ENCODE measurements around the gene PLAAT4.
"Not testable (repeated sequence)": the region's sequence is repeated elsewhere in the genome, so short reads cannot be mapped to it uniquely, and the experiment has no call there.

PLAAT4 gene

GRCh38 chr11:63511048-63511748 lies 25.4 kb upstream of the PLAAT4 start:
- no peak for DNase-seq

- no peak for DNase-seq
Observed at GRCh38 chr11:63512816-63513215, 23.8 kb upstream of the PLAAT4 start.

GRCh38 chr11:63516109-63516508 lies 20.5 kb upstream of the PLAAT4 start:
- no peak for DNase-seq

- no peak for DNase-seq
Observed at GRCh38 chr11:63517156-63517555, 19.5 kb upstream of the PLAAT4 start.

GRCh38 chr11:63518548-63518947 lies 18.1 kb upstream of the PLAAT4 start:
- no peak for DNase-seq

- no peak for DNase-seq
Observed at GRCh38 chr11:63520606-63521170, 15.9 kb upstream of the PLAAT4 start.

- no peak for DNase-seq
Observed at GRCh38 chr11:63521896-63522295, 14.7 kb upstream of the PLAAT4 start.

- DNase-seq: no peak
Observed at GRCh38 chr11:63523151-63523550, 13.5 kb upstream of the PLAAT4 start.

- no peak for DNase-seq
Observed at GRCh38 chr11:63527667-63528066, 8.9 kb upstream of the PLAAT4 start.

GRCh38 chr11:63528156-63528555 lies 8.5 kb upstream of the PLAAT4 start:
- DNase-seq: not testable (repeated sequence)

GRCh38 chr11:63528729-63529278 lies 7.8 kb upstream of the PLAAT4 start:
- not testable (repeated sequence) for DNase-seq

- not testable (repeated sequence) for DNase-seq
Observed at GRCh38 chr11:63529373-63529772, 7.2 kb upstream of the PLAAT4 start.

GRCh38 chr11:63530021-63530420 lies 6.6 kb upstream of the PLAAT4 start:
- no peak for DNase-seq

- peak; percentile 15 to 53 for DNase-seq
Observed at GRCh38 chr11:63531074-63531792, 5.4 kb upstream of the PLAAT4 start.

- DNase-seq: no peak
Observed at GRCh38 chr11:63532117-63532516, 4.5 kb upstream of the PLAAT4 start.

- no peak for DNase-seq
Observed at GRCh38 chr11:63532799-63533475, 3.7 kb upstream of the PLAAT4 start.

- no peak for DNase-seq
Observed at GRCh38 chr11:63534076-63534475, 2.5 kb upstream of the PLAAT4 start.

GRCh38 chr11:63534895-63535461 lies 1.6 kb upstream of the PLAAT4 start:
- DNase-seq: no peak

GRCh38 chr11:63535734-63536133 lies 874 bp upstream of the PLAAT4 start:
- peak in 1 of 2 donors; percentile 34 for DNase-seq

- peak in 1 of 2 donors; percentile 25 for DNase-seq
Observed at GRCh38 chr11:63537293-63538101, 889 bp downstream of the PLAAT4 start.

- not testable (repeated sequence) for DNase-seq
Observed at GRCh38 chr11:63542506-63542905, 5.9 kb downstream of the PLAAT4 start.

- DNase-seq: no peak
Observed at GRCh38 chr11:63543711-63544110, 7.1 kb downstream of the PLAAT4 start.

All from stimulated activated CD4-positive, alpha-beta T cell treated with anti-CD3 and anti-CD28 coated beads, Interleukin-2, amount 100 ng/mL, for 24 hours (primary cell).